Measurements from ENCODE around the gene FARP1. TPM values are rescaled to one million over a fixed set of nuclear protein-coding genes. Genes with fewer than 3 reads are reported as not detected.

The FARP1 gene
- polyA plus RNA-seq, 2 donors = 2.2 to 2.3 TPM

DNA sequence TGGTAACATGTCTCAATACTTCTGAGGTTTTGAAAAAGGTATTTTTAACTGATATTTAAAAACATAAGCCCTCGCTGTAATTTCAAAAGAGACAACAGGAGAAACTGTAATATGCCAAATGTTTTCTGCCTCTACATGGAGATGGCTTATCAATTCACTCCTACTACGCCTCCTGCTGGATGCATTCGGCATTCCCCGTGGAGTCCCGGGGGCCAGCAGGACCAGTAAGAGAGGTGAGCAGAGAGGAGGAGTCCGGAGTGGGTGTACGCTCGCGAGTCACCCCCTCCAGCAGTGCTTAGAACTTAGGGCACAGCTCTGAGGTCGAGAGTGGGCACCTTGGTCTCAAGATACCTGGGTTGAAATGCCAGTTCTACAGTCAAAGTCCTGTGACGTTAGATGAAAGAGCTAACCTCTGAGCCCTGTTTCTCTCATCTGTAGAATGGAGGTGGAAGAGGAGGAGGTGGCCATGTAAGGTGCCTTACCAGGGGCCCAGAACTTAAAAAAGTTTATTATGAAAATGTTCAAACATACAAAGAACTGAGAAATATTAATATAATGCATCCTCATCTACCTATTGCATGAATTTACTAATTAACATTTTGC, 323.8 kb downstream of the FARP1 start:
- no peaks in the 10 kb centered on the region for H3K27me3 ChIP-seq (ENCODE audit: control insufficient read depth in 1 of 2, insufficient read depth in 2 of 2, low read length in 2 of 2)
- H3K4me3 ChIP-seq (ENCODE audit: low read depth in 1 of 2, low read length in 2 of 2) = no peak overlapping the region
- no peak overlapping the region for H3K27ac ChIP-seq (ENCODE audit: low read depth in 2 of 2, low read length in 1 of 2)
- H3K4me1 ChIP-seq (ENCODE audit: control insufficient read depth in 2 of 2, insufficient read depth in 2 of 2, low read length in 1 of 2) = no peaks in the 10 kb centered on the region
- H3K9me3 ChIP-seq (ENCODE audit: control insufficient read depth in 2 of 2, insufficient read depth in 1 of 2, low read depth in 1 of 2, low read length in 1 of 2) = no peaks in the 10 kb centered on the region
- 61 to 72% methylated on average over 11 of the region's 11 CpGs for WGBS, 2 donors
- peaks cover 9 to 49% of the 10 kb centered on the region in 2 donors for H3K36me3 ChIP-seq (ENCODE audit: control insufficient read depth in 2 of 2, insufficient read depth in 2 of 2, low read length in 1 of 2)

DNA sequence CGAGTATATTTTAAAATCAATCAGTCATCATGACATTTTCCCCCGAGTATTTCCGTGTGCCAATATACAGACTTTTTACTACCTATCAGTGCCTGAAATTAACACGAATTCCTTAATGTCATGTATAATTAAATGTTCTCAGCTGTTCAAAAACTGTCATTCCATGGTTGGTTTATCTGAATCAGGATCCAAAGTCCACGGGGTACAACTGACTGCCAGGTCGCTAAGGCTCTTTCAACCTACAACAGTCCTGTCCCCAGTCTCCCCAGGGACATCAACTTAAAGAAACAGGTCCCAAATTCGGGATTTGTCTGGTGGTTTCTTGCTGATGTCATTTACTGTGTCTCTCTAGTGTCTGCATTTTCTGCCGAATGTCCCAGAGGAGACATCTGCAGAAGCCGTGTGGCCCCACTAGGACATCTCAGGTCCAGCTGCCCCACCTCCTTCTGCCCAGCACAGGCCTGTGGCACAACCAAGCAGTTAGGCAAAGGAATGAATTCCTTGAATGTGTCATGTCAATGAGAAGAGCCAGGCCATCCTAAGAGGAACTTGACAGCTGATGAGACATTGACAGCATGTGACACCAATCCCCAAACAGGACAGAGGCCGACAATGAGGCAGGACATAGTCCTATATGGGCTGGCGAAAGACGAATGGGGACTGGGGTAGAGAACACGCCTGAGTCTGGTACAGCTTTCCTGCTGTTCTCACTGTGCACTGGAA, 324.5 kb downstream of the FARP1 start:
- 70 to 79% methylated on average over 13 of the region's 13 CpGs for WGBS, 2 donors
- Histone ChIP-seq H3K4me3 (ENCODE audit: low read depth in 1 of 2, low read length in 2 of 2) (no peak overlapping the region), H3K27ac (ENCODE audit: low read depth in 2 of 2, low read length in 1 of 2) (peak overlapping the region in 1 of 2 donors; percentile 45), H3K27me3 (ENCODE audit: control insufficient read depth in 1 of 2, insufficient read depth in 2 of 2, low read length in 2 of 2) (no peaks in the 10 kb centered on the region), H3K4me1 (ENCODE audit: control insufficient read depth in 2 of 2, insufficient read depth in 2 of 2, low read length in 1 of 2) (no peaks in the 10 kb centered on the region), H3K9me3 (ENCODE audit: control insufficient read depth in 2 of 2, insufficient read depth in 1 of 2, low read depth in 1 of 2, low read length in 1 of 2) (no peaks in the 10 kb centered on the region), H3K36me3 (ENCODE audit: control insufficient read depth in 2 of 2, insufficient read depth in 2 of 2, low read length in 1 of 2) (peaks cover 9 to 50% of the 10 kb centered on the region in 2 donors)

- H3K36me3 ChIP-seq (ENCODE audit: control insufficient read depth in 2 of 2, insufficient read depth in 2 of 2, low read length in 1 of 2) = peaks cover 5 to 41% of the 10 kb centered on the region in 2 donors
- no peak overlapping the region for H3K4me3 ChIP-seq (ENCODE audit: low read depth in 1 of 2, low read length in 2 of 2)
- WGBS, 2 donors = 69 to 87% methylated on average over 3 of the region's 3 CpGs
- no peaks in the 10 kb centered on the region for H3K9me3 ChIP-seq (ENCODE audit: control insufficient read depth in 2 of 2, insufficient read depth in 1 of 2, low read depth in 1 of 2, low read length in 1 of 2)
- H3K27me3 ChIP-seq (ENCODE audit: control insufficient read depth in 1 of 2, insufficient read depth in 2 of 2, low read length in 2 of 2) = no peaks in the 10 kb centered on the region
- no peak overlapping the region for H3K27ac ChIP-seq (ENCODE audit: low read depth in 2 of 2, low read length in 1 of 2)
- H3K4me1 ChIP-seq (ENCODE audit: control insufficient read depth in 2 of 2, insufficient read depth in 2 of 2, low read length in 1 of 2) = peaks cover 0 to under 1% of the 10 kb centered on the region in 2 donors
Measured at GRCh38 chr13:98468361-98468760, 325.5 kb downstream of the FARP1 start.

GRCh38 chr13:98468929-98469328, 326.0 kb downstream of the FARP1 start:
- H3K36me3 ChIP-seq (ENCODE audit: control insufficient read depth in 2 of 2, insufficient read depth in 2 of 2, low read length in 1 of 2) = peaks cover 0 to 42% of the 10 kb centered on the region in 2 donors
- no peak overlapping the region for H3K4me3 ChIP-seq (ENCODE audit: low read depth in 1 of 2, low read length in 2 of 2)
- no peak overlapping the region for H3K27ac ChIP-seq (ENCODE audit: low read depth in 2 of 2, low read length in 1 of 2)
- peaks cover 0 to 4% of the 10 kb centered on the region in 2 donors for H3K4me1 ChIP-seq (ENCODE audit: control insufficient read depth in 2 of 2, insufficient read depth in 2 of 2, low read length in 1 of 2)
- H3K9me3 ChIP-seq (ENCODE audit: control insufficient read depth in 2 of 2, insufficient read depth in 1 of 2, low read depth in 1 of 2, low read length in 1 of 2) = no peaks in the 10 kb centered on the region
- 93% methylated on average over 20 of the region's 20 CpGs for WGBS, 2 donors
- H3K27me3 ChIP-seq (ENCODE audit: control insufficient read depth in 1 of 2, insufficient read depth in 2 of 2, low read length in 2 of 2) = no peaks in the 10 kb centered on the region

DNA sequence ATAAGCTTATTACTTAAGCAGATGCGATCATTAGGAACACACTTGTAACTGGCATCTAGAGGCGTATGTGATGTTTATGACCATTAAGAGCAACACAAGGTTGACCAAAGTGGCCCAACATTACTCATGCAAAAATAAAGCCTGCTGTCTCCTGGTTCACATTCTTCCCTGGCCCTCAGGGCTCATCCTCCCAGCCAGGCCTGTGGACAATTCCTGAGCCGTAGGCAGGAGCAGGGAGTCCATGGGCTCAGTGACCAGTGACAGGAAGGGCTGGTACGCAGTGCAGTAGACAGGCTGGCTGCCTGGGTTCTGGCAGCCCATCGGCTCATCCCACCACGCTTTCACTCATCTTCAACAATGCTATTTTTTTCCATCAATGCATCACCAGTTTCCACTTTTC, 328.0 kb downstream of the FARP1 start:
- H3K27me3 ChIP-seq (ENCODE audit: control insufficient read depth in 1 of 2, insufficient read depth in 2 of 2, low read length in 2 of 2) = no peaks in the 10 kb centered on the region
- 77% methylated on average over 6 of the region's 6 CpGs for WGBS, 2 donors
- H3K4me3 ChIP-seq (ENCODE audit: low read depth in 1 of 2, low read length in 2 of 2) = no peak overlapping the region
- peaks cover 3 to 4% of the 10 kb centered on the region in 2 donors for H3K4me1 ChIP-seq (ENCODE audit: control insufficient read depth in 2 of 2, insufficient read depth in 2 of 2, low read length in 1 of 2)
- H3K36me3 ChIP-seq (ENCODE audit: control insufficient read depth in 2 of 2, insufficient read depth in 2 of 2, low read length in 1 of 2) = peaks cover 0 to 43% of the 10 kb centered on the region in 2 donors
- H3K27ac ChIP-seq (ENCODE audit: low read depth in 2 of 2, low read length in 1 of 2) = no peak overlapping the region
- no peaks in the 10 kb centered on the region for H3K9me3 ChIP-seq (ENCODE audit: control insufficient read depth in 2 of 2, insufficient read depth in 1 of 2, low read depth in 1 of 2, low read length in 1 of 2)

- peaks cover 0 to 43% of the 10 kb centered on the region in 2 donors for H3K36me3 ChIP-seq (ENCODE audit: control insufficient read depth in 2 of 2, insufficient read depth in 2 of 2, low read length in 1 of 2)
- 71 to 79% methylated on average over 10 of the region's 10 CpGs for WGBS, 2 donors
- H3K4me1 ChIP-seq (ENCODE audit: control insufficient read depth in 2 of 2, insufficient read depth in 2 of 2, low read length in 1 of 2) = peaks cover 3 to 8% of the 10 kb centered on the region in 2 donors
- H3K9me3 ChIP-seq (ENCODE audit: control insufficient read depth in 2 of 2, insufficient read depth in 1 of 2, low read depth in 1 of 2, low read length in 1 of 2) = no peaks in the 10 kb centered on the region
- H3K4me3 ChIP-seq (ENCODE audit: low read depth in 1 of 2, low read length in 2 of 2) = no peak overlapping the region
- H3K27ac ChIP-seq (ENCODE audit: low read depth in 2 of 2, low read length in 1 of 2) = no peak overlapping the region
- H3K27me3 ChIP-seq (ENCODE audit: control insufficient read depth in 1 of 2, insufficient read depth in 2 of 2, low read length in 2 of 2) = no peaks in the 10 kb centered on the region
Measured at GRCh38 chr13:98471934-98472333, 329.0 kb downstream of the FARP1 start.

- Histone ChIP-seq H3K36me3 (ENCODE audit: control insufficient read depth in 2 of 2, insufficient read depth in 2 of 2, low read length in 1 of 2) (peaks cover 0 to 38% of the 10 kb centered on the region in 2 donors), H3K4me1 (ENCODE audit: control insufficient read depth in 2 of 2, insufficient read depth in 2 of 2, low read length in 1 of 2) (peaks cover 6 to 10% of the 10 kb centered on the region in 2 donors), H3K4me3 (ENCODE audit: low read depth in 1 of 2, low read length in 2 of 2) (no peak overlapping the region), H3K27me3 (ENCODE audit: control insufficient read depth in 1 of 2, insufficient read depth in 2 of 2, low read length in 2 of 2) (no peaks in the 10 kb centered on the region), H3K27ac (ENCODE audit: low read depth in 2 of 2, low read length in 1 of 2) (peak overlapping the region in 1 of 2 donors; percentile 38), H3K9me3 (ENCODE audit: control insufficient read depth in 2 of 2, insufficient read depth in 1 of 2, low read depth in 1 of 2, low read length in 1 of 2) (no peaks in the 10 kb centered on the region)
- WGBS, 2 donors = 56 to 57% methylated on average over 5 of the region's 5 CpGs
Measured at GRCh38 chr13:98473135-98473787, 330.4 kb downstream of the FARP1 start.

DNA sequence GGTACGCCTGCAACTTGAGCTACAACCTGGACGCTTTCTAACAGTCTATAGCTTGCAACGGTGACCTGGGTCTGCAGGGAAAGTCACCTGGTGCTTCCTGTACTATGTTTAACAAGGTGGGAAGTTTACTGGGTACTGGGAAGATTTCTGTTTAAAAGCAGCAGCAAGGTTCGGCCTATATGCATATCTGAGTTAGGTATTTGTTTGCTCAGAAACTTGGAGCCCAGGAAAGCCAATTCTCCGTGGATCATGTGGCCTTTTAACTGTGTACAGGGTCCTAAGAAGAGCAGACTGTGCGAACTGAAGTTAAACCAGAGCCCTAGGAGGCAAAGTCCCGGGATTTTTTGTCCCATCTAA, 330.9 kb downstream of the FARP1 start:
- Histone ChIP-seq H3K9me3 (ENCODE audit: control insufficient read depth in 2 of 2, insufficient read depth in 1 of 2, low read depth in 1 of 2, low read length in 1 of 2) (no peaks in the 10 kb centered on the region), H3K27me3 (ENCODE audit: control insufficient read depth in 1 of 2, insufficient read depth in 2 of 2, low read length in 2 of 2) (no peaks in the 10 kb centered on the region), H3K4me1 (ENCODE audit: control insufficient read depth in 2 of 2, insufficient read depth in 2 of 2, low read length in 1 of 2) (peaks cover 7 to 10% of the 10 kb centered on the region in 2 donors), H3K4me3 (ENCODE audit: low read depth in 1 of 2, low read length in 2 of 2) (no peak overlapping the region), H3K36me3 (ENCODE audit: control insufficient read depth in 2 of 2, insufficient read depth in 2 of 2, low read length in 1 of 2) (peaks cover 0 to 36% of the 10 kb centered on the region in 2 donors), H3K27ac (ENCODE audit: low read depth in 2 of 2, low read length in 1 of 2) (peak overlapping the region in 1 of 2 donors; percentile 5)
- WGBS, 2 donors = 67 to 68% methylated on average over 7 of the region's 7 CpGs

GRCh38 chr13:98474292-98474691, 331.4 kb downstream of the FARP1 start:
- Histone ChIP-seq H3K4me3 (ENCODE audit: low read depth in 1 of 2, low read length in 2 of 2) (no peak overlapping the region), H3K27me3 (ENCODE audit: control insufficient read depth in 1 of 2, insufficient read depth in 2 of 2, low read length in 2 of 2) (no peaks in the 10 kb centered on the region), H3K27ac (ENCODE audit: low read depth in 2 of 2, low read length in 1 of 2) (no peak overlapping the region), H3K9me3 (ENCODE audit: control insufficient read depth in 2 of 2, insufficient read depth in 1 of 2, low read depth in 1 of 2, low read length in 1 of 2) (no peaks in the 10 kb centered on the region), H3K36me3 (ENCODE audit: control insufficient read depth in 2 of 2, insufficient read depth in 2 of 2, low read length in 1 of 2) (peaks cover 0 to 32% of the 10 kb centered on the region in 2 donors), H3K4me1 (ENCODE audit: control insufficient read depth in 2 of 2, insufficient read depth in 2 of 2, low read length in 1 of 2) (peaks cover 7 to 10% of the 10 kb centered on the region in 2 donors)
- WGBS, 2 donors = 87 to 94% methylated on average over 10 of the region's 10 CpGs
